ENCODE data around the gene PGC.

DNA sequence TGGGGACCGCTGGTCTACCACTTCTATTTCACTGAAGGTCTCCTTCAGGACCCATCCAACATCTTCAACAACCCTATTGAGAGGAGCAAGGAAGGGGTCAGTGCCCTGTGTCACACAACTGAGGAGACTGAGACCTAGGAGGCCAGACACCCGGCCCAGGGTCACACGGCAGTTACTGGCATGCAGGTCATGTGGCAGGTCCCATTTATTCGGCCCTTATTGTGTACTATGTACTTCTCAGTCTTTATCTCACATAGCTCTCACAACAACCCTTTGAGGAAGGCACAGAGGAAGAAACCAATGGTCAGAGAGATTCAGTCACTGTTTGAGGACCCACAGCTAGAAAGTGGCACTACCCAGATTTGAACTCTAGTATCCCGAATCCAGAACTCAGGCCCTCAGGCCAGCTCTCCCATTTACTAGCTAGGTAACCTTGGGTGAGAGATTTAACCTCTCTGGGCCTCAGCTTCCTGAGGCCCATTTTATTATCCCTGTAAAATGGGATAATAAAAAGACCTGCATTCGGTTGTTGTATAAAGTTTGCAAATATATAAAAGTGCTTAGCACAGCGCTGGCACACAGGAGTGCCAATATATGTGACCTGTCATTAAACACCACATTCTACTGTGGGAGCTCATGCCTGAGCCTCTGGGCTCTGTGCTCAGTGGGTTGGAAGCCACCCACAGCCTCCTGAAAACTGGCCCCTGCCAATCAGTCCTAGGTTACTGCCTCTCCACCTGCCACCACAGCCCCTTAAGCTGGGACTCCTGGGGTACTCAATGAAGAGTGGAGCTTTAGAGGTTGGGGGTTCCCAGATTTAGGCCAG, 27.5 kb downstream of the PGC start:
- TF ChIP-seq, protein P1, sequence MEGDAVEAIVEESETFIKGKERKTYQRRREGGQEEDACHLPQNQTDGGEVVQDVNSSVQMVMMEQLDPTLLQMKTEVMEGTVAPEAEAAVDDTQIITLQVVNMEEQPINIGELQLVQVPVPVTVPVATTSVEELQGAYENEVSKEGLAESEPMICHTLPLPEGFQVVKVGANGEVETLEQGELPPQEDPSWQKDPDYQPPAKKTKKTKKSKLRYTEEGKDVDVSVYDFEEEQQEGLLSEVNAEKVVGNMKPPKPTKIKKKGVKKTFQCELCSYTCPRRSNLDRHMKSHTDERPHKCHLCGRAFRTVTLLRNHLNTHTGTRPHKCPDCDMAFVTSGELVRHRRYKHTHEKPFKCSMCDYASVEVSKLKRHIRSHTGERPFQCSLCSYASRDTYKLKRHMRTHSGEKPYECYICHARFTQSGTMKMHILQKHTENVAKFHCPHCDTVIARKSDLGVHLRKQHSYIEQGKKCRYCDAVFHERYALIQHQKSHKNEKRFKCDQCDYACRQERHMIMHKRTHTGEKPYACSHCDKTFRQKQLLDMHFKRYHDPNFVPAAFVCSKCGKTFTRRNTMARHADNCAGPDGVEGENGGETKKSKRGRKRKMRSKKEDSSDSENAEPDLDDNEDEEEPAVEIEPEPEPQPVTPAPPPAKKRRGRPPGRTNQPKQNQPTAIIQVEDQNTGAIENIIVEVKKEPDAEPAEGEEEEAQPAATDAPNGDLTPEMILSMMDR (IDR thresholded peaks at IDR 0.05; ENCODE audit: borderline replicate concordance, extremely low read depth, low read length, poor library complexity, severe bottlenecking), result no peak
- no peak for TF ChIP-seq EZH2 (IDR thresholded peaks at IDR 0.05; ENCODE audit: borderline replicate concordance, low read depth, low read length, severe bottlenecking)
